H9 (cell line): ENCODE results near the gene DARS1. TPM values are rescaled to one million over a fixed set of nuclear protein-coding genes. Genes with fewer than 3 reads are reported as not detected.

Source experiments
- DNase-seq: peaks from one replicate; pipeline ENCODE4 v3.0.0-alpha.2; 2017
- H2AFZ ChIP-seq: one replicate; pipeline ENCODE4 v1.6.1; 2013; ENCODE audit warnings: mild to moderate bottlenecking, low read length, control low read depth, moderate library complexity
- H2AK5ac ChIP-seq: 2 replicates; pipeline ENCODE4 v1.6.1; 2013; ENCODE audit warnings: low read length, control low read depth, mixed read lengths; ENCODE audit not compliant: insufficient read length
- H2BK120ac ChIP-seq: one replicate; pipeline ENCODE4 v1.6.1; 2013; ENCODE audit warnings: low read depth, mild to moderate bottlenecking, low read length, control low read depth, inconsistent platforms; ENCODE audit not compliant: poor library complexity, severe bottlenecking
- H2BK12ac ChIP-seq: 2 replicates; pipeline ENCODE4 v1.6.1; 2013; ENCODE audit warnings: low read length, control low read depth, mixed read lengths, low read depth; ENCODE audit not compliant: insufficient read length
- H2BK15ac ChIP-seq: 2 replicates; pipeline ENCODE4 v1.6.1; 2013; ENCODE audit warnings: low read depth, low read length, control low read depth
- H2BK20ac ChIP-seq: one replicate; pipeline ENCODE4 v1.6.1; 2013; ENCODE audit warnings: low read depth, mild to moderate bottlenecking, low read length, control low read depth, inconsistent platforms; ENCODE audit not compliant: poor library complexity, severe bottlenecking
- H2BK5ac ChIP-seq: 2 replicates; pipeline ENCODE4 v1.6.1; 2013; ENCODE audit warnings: low read length, control low read depth, mixed read lengths; ENCODE audit not compliant: insufficient read length
- H3K14ac ChIP-seq: 2 replicates; pipeline ENCODE4 v1.6.1; 2013; ENCODE audit warnings: low read length, control low read depth; ENCODE audit not compliant: insufficient read depth
- H3K18ac ChIP-seq: 2 replicates; pipeline ENCODE4 v1.6.1; 2013; ENCODE audit warnings: low read depth, mild to moderate bottlenecking, mixed read lengths, low read length, control low read depth; ENCODE audit not compliant: insufficient read length
- H3K23ac ChIP-seq: 2 replicates; pipeline ENCODE4 v1.6.1; 2013; ENCODE audit warnings: low read length, control low read depth, mixed read lengths, low read depth; ENCODE audit not compliant: insufficient read length
- H3K23me2 ChIP-seq: 2 replicates; pipeline ENCODE4 v1.6.1; 2013; ENCODE audit warnings: low read depth, mild to moderate bottlenecking, mixed read lengths, low read length, control low read depth; ENCODE audit not compliant: insufficient read length, poor library complexity, severe bottlenecking
- H3K27ac ChIP-seq: 2 replicates; pipeline ENCODE4 v1.5.1; 2013; ENCODE audit warnings: low read length, control low read depth, mixed read lengths, low read depth; ENCODE audit not compliant: insufficient read length
- H3K27me3 ChIP-seq: 2 replicates; pipeline ENCODE4 v1.6.1; 2013; ENCODE audit warnings: low read length, control low read depth, inconsistent platforms; ENCODE audit not compliant: insufficient read depth
- H3K4ac ChIP-seq: 2 replicates; pipeline ENCODE4 v1.6.1; 2013; ENCODE audit warnings: low read depth, mild to moderate bottlenecking, control low read depth, inconsistent platforms, low read length, moderate library complexity
- H3K4me1 ChIP-seq: 2 replicates; pipeline ENCODE4 v1.6.1; 2013; ENCODE audit warnings: low read length, control low read depth, inconsistent platforms; ENCODE audit not compliant: insufficient read depth
- H3K4me2 ChIP-seq: 2 replicates; pipeline ENCODE4 v1.6.1; 2013; ENCODE audit warnings: low read length, control low read depth, mixed read lengths; ENCODE audit not compliant: insufficient read length, insufficient read depth
- H3K56ac ChIP-seq: 2 replicates; pipeline ENCODE4 v1.6.1; 2013; ENCODE audit warnings: low read depth, mild to moderate bottlenecking, mixed read lengths, low read length, control low read depth; ENCODE audit not compliant: insufficient read length
- H3K79me1 ChIP-seq: 2 replicates; pipeline ENCODE4 v1.6.1; 2013; ENCODE audit warnings: low read depth, mild to moderate bottlenecking, moderate library complexity, low read length, control low read depth, inconsistent platforms; ENCODE audit not compliant: insufficient read depth, poor library complexity, severe bottlenecking
- H3K79me2 ChIP-seq: 2 replicates; pipeline ENCODE4 v1.6.1; 2013; ENCODE audit warnings: low read length, control low read depth, inconsistent platforms; ENCODE audit not compliant: insufficient read depth
- H3K9ac ChIP-seq: 2 replicates; pipeline ENCODE4 v1.6.1; 2013; ENCODE audit warnings: low read length, control low read depth, mixed read lengths; ENCODE audit not compliant: insufficient read length; ENCODE audit errors: extremely low read depth
- H3K9me3 ChIP-seq: one replicate; pipeline ENCODE4 v1.6.1; 2013; ENCODE audit warnings: low read depth, low read length, inconsistent platforms; ENCODE audit not compliant: control insufficient read depth
- H3T11ph ChIP-seq: one replicate; pipeline ENCODE4 v1.6.1; 2013; ENCODE audit warnings: mild to moderate bottlenecking, low read length, control low read depth, inconsistent platforms
- H4K20me1 ChIP-seq: one replicate; pipeline ENCODE4 v1.6.1; 2013; ENCODE audit not compliant: control insufficient read depth, insufficient read length, insufficient read depth
- H4K5ac ChIP-seq: 2 replicates; pipeline ENCODE4 v1.6.1; 2013; ENCODE audit warnings: low read depth, mild to moderate bottlenecking, mixed read lengths, low read length, control low read depth; ENCODE audit not compliant: insufficient read length
- H4K8ac ChIP-seq: replicated peaks from 2 replicates; pipeline ENCODE4 v1.6.1; 2013; ENCODE audit warnings: low read length, control low read depth, mixed read lengths, low read depth; ENCODE audit not compliant: insufficient read length
- H4K91ac ChIP-seq: 2 replicates; pipeline ENCODE4 v1.6.1; 2013; ENCODE audit warnings: low read depth, mild to moderate bottlenecking, moderate library complexity, mixed read lengths, low read length, control low read depth; ENCODE audit not compliant: insufficient read length
- H3K27ac Mint-ChIP-seq, 3 experiments: 2 replicates in 2 of 3; 3 replicates in 1 of 3; pipeline ENCODE4 v1.8.0; 2020 to 2021; ENCODE audit warnings: mixed read lengths in 3 of 3, mild to moderate bottlenecking in 1 of 3, moderate library complexity in 1 of 3
- H3K27me3 Mint-ChIP-seq: 2 replicates; pipeline ENCODE4 v1.8.0; 2021; ENCODE audit warnings: low read depth, mild to moderate bottlenecking, moderate library complexity, mixed read lengths
- H3K36me3 Mint-ChIP-seq, 3 experiments: 2 replicates in 2 of 3; 3 replicates in 1 of 3; pipeline ENCODE4 v1.8.0; 2020 to 2021; ENCODE audit warnings: low read depth in 3 of 3, mixed read lengths in 3 of 3; ENCODE audit not compliant: insufficient read depth in 1 of 3
- H3K4me1 Mint-ChIP-seq, 2 experiments: 2 replicates each; pipeline ENCODE4 v1.8.0; 2020; ENCODE audit warnings: mixed read lengths in 2 of 2
- H3K4me3 Mint-ChIP-seq, 2 experiments: 2 replicates in 1 of 2; 3 replicates in 1 of 2; pipeline ENCODE4 v1.8.0; 2020 to 2021; ENCODE audit warnings: mild to moderate bottlenecking in 2 of 2, mixed read lengths in 2 of 2, moderate library complexity in 1 of 2
- H3K9me3 Mint-ChIP-seq, 2 experiments: 2 replicates in 1 of 2; 3 replicates in 1 of 2; pipeline ENCODE4 v1.8.0; 2020; ENCODE audit warnings: mild to moderate bottlenecking in 2 of 2, mixed read lengths in 2 of 2, moderate library complexity in 1 of 2
- CTCF ChIP-seq: fragments of 200-600 bp; sonication (generic); conservative IDR thresholded peaks from 3 replicates; pipeline ENCODE4 v1.8.0; 2021; ENCODE audit warnings: antibody characterized with exemption, mild to moderate bottlenecking
- WGBS: extraction: QIAGEN DNeasy Blood & Tissue Kit; methylation state at CpG from one replicate; pipeline ENCODE4 v1.1.7; 2013; ENCODE audit warnings: missing lambda C conversion rate, low lambda C conversion rate, mixed read lengths; ENCODE audit not compliant: insufficient read length; ENCODE audit errors: extremely low coverage; 5-methylcytosine and 5-hydroxymethylcytosine counted together
- total RNA-seq: library from RNA; stranded (reverse); gene quantifications from 2 replicates; pipeline ENCODE4 v1.2.1, GENCODE V29; 2021

DARS1 gene
- total RNA-seq, 1 experiment from 2014 or later, result 117 TPM

GRCh38 chr2:135963841-135964240, 21.6 kb downstream of the DARS1 start:
- Histone ChIP-seq H4K5ac (no peak overlapping the region), H3K9me3 (no peaks in the 10 kb centered on the region), H4K91ac (no peak overlapping the region), H3K9ac (no peak overlapping the region), H3K18ac (no peak overlapping the region), H3K23me2 (no peaks in the 10 kb centered on the region), H2BK12ac (no peak overlapping the region), H3K27me3 (no peaks in the 10 kb centered on the region), H3K14ac (no peak overlapping the region), H3K79me1 (peaks cover 4% of the 10 kb centered on the region), H2AK5ac (no peak overlapping the region), H2AFZ (no peak overlapping the region), H2BK20ac (no peak overlapping the region), H3K4me2 (no peak overlapping the region), H2BK5ac (no peak overlapping the region), H3T11ph (no peak overlapping the region), H3K23ac (no peak overlapping the region), H4K20me1 (no peaks in the 10 kb centered on the region), H3K79me2 (no peaks in the 10 kb centered on the region; the same call in 1 of the 2 replicates), H3K56ac (no peak overlapping the region), H2BK15ac (no peak overlapping the region), H2BK120ac (no peak overlapping the region), H3K4me1 (peaks cover 4% of the 10 kb centered on the region; the same call in 1 of the 2 replicates), H3K27ac (no peak overlapping the region), H4K8ac (no peak overlapping the region), H3K4ac (no peak overlapping the region)
- H3K27me3 Mint-ChIP-seq, result no peaks in the 10 kb centered on the region
- no peak for TF ChIP-seq CTCF
- H3K9me3 Mint-ChIP-seq, result no peaks in the 10 kb centered on the region; a peak in 1 of 5 replicates
- peaks cover 31 to 32% of the 10 kb centered on the region in 2 experiments for H3K4me1 Mint-ChIP-seq
- no CpG with 5 or more reads among the region's 11 CpGs for WGBS
- no peak overlapping the region; a peak in 1 of 7 replicates for H3K27ac Mint-ChIP-seq
- H3K36me3 Mint-ChIP-seq, result peaks cover 2 to 14% (median 10%) of the 10 kb centered on the region in 3 experiments; a peak in 5 of 7 replicates
- H3K4me3 Mint-ChIP-seq, result no peak overlapping the region
- no peak for DNase-seq
